ENCODE data around the gene DDAH1. TPM values are rescaled to one million over a fixed set of nuclear protein-coding genes. Genes with fewer than 3 reads are reported as not detected.
A peak's percentile ranks its signal among the peaks of the same experiment; 100 is the strongest.

DDAH1 gene
- total RNA-seq, 1 experiment from 2014 or later, result 82.7 TPM

- DNase-seq (ENCODE audit: low spot score), result no peak
Observed at GRCh38 chr1:85397490-85398032, 67.4 kb downstream of the DDAH1 start.

- DNase-seq (ENCODE audit: low spot score), result no peak
Observed at GRCh38 chr1:85396194-85396593, 68.8 kb downstream of the DDAH1 start.

- no peak for DNase-seq (ENCODE audit: low spot score)
Observed at GRCh38 chr1:85394130-85394529, 70.8 kb downstream of the DDAH1 start.

GRCh38 chr1:85393490-85393889 is 71.5 kb downstream of the DDAH1 start:
- DNase-seq (ENCODE audit: low spot score), result no peak

GRCh38 chr1:85388416-85388815 is 76.5 kb downstream of the DDAH1 start:
- no peak for DNase-seq (ENCODE audit: low spot score)

GRCh38 chr1:85387781-85388180 is 77.2 kb downstream of the DDAH1 start:
- DNase-seq (ENCODE audit: low spot score), result no peak

- no peak for DNase-seq (ENCODE audit: low spot score)
Observed at GRCh38 chr1:85386068-85386722, 78.8 kb downstream of the DDAH1 start.

- no peak for DNase-seq (ENCODE audit: low spot score)
Observed at GRCh38 chr1:85379203-85380136, 85.5 kb downstream of the DDAH1 start.

- no peak for DNase-seq (ENCODE audit: low spot score)
Observed at GRCh38 chr1:85378534-85378933, 86.4 kb downstream of the DDAH1 start.

GRCh38 chr1:85376356-85376755 is 88.6 kb downstream of the DDAH1 start:
- no peak for DNase-seq (ENCODE audit: low spot score)

GRCh38 chr1:85375493-85375892 is 89.5 kb downstream of the DDAH1 start:
- DNase-seq (ENCODE audit: low spot score), result no peak

- DNase-seq (ENCODE audit: low spot score), result peak; percentile 20
Observed at GRCh38 chr1:85374160-85374559, 90.8 kb downstream of the DDAH1 start.

GRCh38 chr1:85373378-85373708 is 91.6 kb downstream of the DDAH1 start:
- DNase-seq (ENCODE audit: low spot score), result no peak

- no peak for DNase-seq (ENCODE audit: low spot score)
Observed at GRCh38 chr1:85372683-85373377, 92.1 kb downstream of the DDAH1 start.

GRCh38 chr1:85371021-85371420 is 93.9 kb downstream of the DDAH1 start:
- DNase-seq (ENCODE audit: low spot score), result no peak

GRCh38 chr1:85368073-85368770 is 96.7 kb downstream of the DDAH1 start:
- DNase-seq (ENCODE audit: low spot score), result no peak

GRCh38 chr1:85366391-85367170 is 98.4 kb downstream of the DDAH1 start:
- no peak for DNase-seq (ENCODE audit: low spot score)

- DNase-seq (ENCODE audit: low spot score), result no peak
Observed at GRCh38 chr1:85365851-85366250, 99.1 kb downstream of the DDAH1 start.

GRCh38 chr1:85363521-85363920 is 101.4 kb downstream of the DDAH1 start:
- no peak for DNase-seq (ENCODE audit: low spot score)

GRCh38 chr1:85363092-85363491 is 101.9 kb downstream of the DDAH1 start:
- no peak for DNase-seq (ENCODE audit: low spot score)

Measured in HT-29 (cell line).